T-helper 1 cell treated with Interleukin-12 subunit alpha and Interleukin-12 subunit beta and Interleukin-4 antibody, amounts not matched to agents 30 μg/mL and 1 μg/mL, for 36 hours (primary cell): ENCODE results near the gene ADAMTS3.
"Not testable (repeated sequence)": the region's sequence is repeated elsewhere in the genome, so short reads cannot be mapped to it uniquely, and the experiment has no call there.

Experiments
- H3K27ac Mint-ChIP-seq: one replicate; pipeline ENCODE4 v1.8.0; 2021; ENCODE audit warnings: mild to moderate bottlenecking, mixed read lengths
- H3K27me3 Mint-ChIP-seq: one replicate; pipeline ENCODE4 v1.8.0; 2021; ENCODE audit warnings: low read depth, mixed read lengths
- H3K36me3 Mint-ChIP-seq: one replicate; pipeline ENCODE4 v1.8.0; 2021; ENCODE audit warnings: low read depth, mixed read lengths
- H3K4me1 Mint-ChIP-seq: one replicate; pipeline ENCODE4 v1.8.0; 2021; ENCODE audit warnings: low read depth, mixed read lengths
- H3K4me3 Mint-ChIP-seq: one replicate; pipeline ENCODE4 v1.8.0; 2021; ENCODE audit warnings: mild to moderate bottlenecking, moderate library complexity, mixed read lengths
- H3K9me3 Mint-ChIP-seq: one replicate; pipeline ENCODE4 v1.8.0; 2021; ENCODE audit warnings: mixed read lengths

The ADAMTS3 gene

GRCh38 chr4:72429397-72429889, 139.6 kb downstream of the ADAMTS3 start:
- no peak overlapping the region for H3K4me3 Mint-ChIP-seq
- H3K27me3 Mint-ChIP-seq = no peaks in the 10 kb centered on the region
- no peaks in the 10 kb centered on the region for H3K9me3 Mint-ChIP-seq
- no peaks in the 10 kb centered on the region for H3K4me1 Mint-ChIP-seq
- no peaks in the 10 kb centered on the region for H3K36me3 Mint-ChIP-seq
- no peak overlapping the region for H3K27ac Mint-ChIP-seq

GRCh38 chr4:72427057-72427456, 142.0 kb downstream of the ADAMTS3 start:
- Mint-ChIP-seq H3K4me3 (no peak overlapping the region), H3K9me3 (no peaks in the 10 kb centered on the region), H3K36me3 (no peaks in the 10 kb centered on the region), H3K4me1 (no peaks in the 10 kb centered on the region), H3K27ac (no peak overlapping the region), H3K27me3 (no peaks in the 10 kb centered on the region)

GRCh38 chr4:72425908-72426307, 143.1 kb downstream of the ADAMTS3 start:
- H3K4me3 Mint-ChIP-seq, H3K9me3 Mint-ChIP-seq, H3K4me1 Mint-ChIP-seq, H3K36me3 Mint-ChIP-seq, H3K27me3 Mint-ChIP-seq, H3K27ac Mint-ChIP-seq: not testable (repeated sequence)

GRCh38 chr4:72424006-72424405, 145.0 kb downstream of the ADAMTS3 start:
- H3K4me1 Mint-ChIP-seq = no peaks in the 10 kb centered on the region
- H3K27me3 Mint-ChIP-seq = no peaks in the 10 kb centered on the region
- no peaks in the 10 kb centered on the region for H3K9me3 Mint-ChIP-seq
- H3K4me3 Mint-ChIP-seq = no peak overlapping the region
- H3K27ac Mint-ChIP-seq = no peak overlapping the region
- no peaks in the 10 kb centered on the region for H3K36me3 Mint-ChIP-seq

GRCh38 chr4:72422416-72422815, 146.6 kb downstream of the ADAMTS3 start:
- Mint-ChIP-seq H3K4me3 (no peak overlapping the region), H3K27ac (no peak overlapping the region), H3K9me3 (no peaks in the 10 kb centered on the region), H3K36me3 (no peaks in the 10 kb centered on the region), H3K27me3 (no peaks in the 10 kb centered on the region), H3K4me1 (no peaks in the 10 kb centered on the region)

- H3K4me1 Mint-ChIP-seq = no peaks in the 10 kb centered on the region
- no peaks in the 10 kb centered on the region for H3K36me3 Mint-ChIP-seq
- no peak overlapping the region for H3K4me3 Mint-ChIP-seq
- no peak overlapping the region for H3K27ac Mint-ChIP-seq
- H3K9me3 Mint-ChIP-seq = no peaks in the 10 kb centered on the region
- no peaks in the 10 kb centered on the region for H3K27me3 Mint-ChIP-seq
Measured at GRCh38 chr4:72418458-72418857, 150.6 kb downstream of the ADAMTS3 start.

GRCh38 chr4:72410158-72410557, 158.9 kb downstream of the ADAMTS3 start:
- Mint-ChIP-seq H3K27ac (no peak overlapping the region), H3K4me1 (no peaks in the 10 kb centered on the region), H3K9me3 (peaks cover 4% of the 10 kb centered on the region), H3K4me3 (no peak overlapping the region), H3K27me3 (no peaks in the 10 kb centered on the region), H3K36me3 (no peaks in the 10 kb centered on the region)

GRCh38 chr4:72408568-72408967, 160.5 kb downstream of the ADAMTS3 start:
- Mint-ChIP-seq H3K9me3 (peaks cover 4% of the 10 kb centered on the region), H3K27ac (no peak overlapping the region), H3K4me3 (no peak overlapping the region), H3K27me3 (no peaks in the 10 kb centered on the region), H3K4me1 (no peaks in the 10 kb centered on the region), H3K36me3 (no peaks in the 10 kb centered on the region)

- H3K27ac Mint-ChIP-seq = no peak overlapping the region
- no peak overlapping the region for H3K4me3 Mint-ChIP-seq
- H3K4me1 Mint-ChIP-seq = no peaks in the 10 kb centered on the region
- H3K36me3 Mint-ChIP-seq = no peaks in the 10 kb centered on the region
- no peaks in the 10 kb centered on the region for H3K27me3 Mint-ChIP-seq
- peaks cover 4% of the 10 kb centered on the region for H3K9me3 Mint-ChIP-seq
Measured at GRCh38 chr4:72405417-72405816, 163.6 kb downstream of the ADAMTS3 start.

GRCh38 chr4:72397314-72397713, 171.7 kb downstream of the ADAMTS3 start:
- H3K4me3 Mint-ChIP-seq = no peak overlapping the region
- H3K27ac Mint-ChIP-seq = no peak overlapping the region
- no peaks in the 10 kb centered on the region for H3K36me3 Mint-ChIP-seq
- no peaks in the 10 kb centered on the region for H3K4me1 Mint-ChIP-seq
- H3K9me3 Mint-ChIP-seq = no peaks in the 10 kb centered on the region
- no peaks in the 10 kb centered on the region for H3K27me3 Mint-ChIP-seq

- H3K9me3 Mint-ChIP-seq = no peaks in the 10 kb centered on the region
- H3K36me3 Mint-ChIP-seq = no peaks in the 10 kb centered on the region
- H3K4me3 Mint-ChIP-seq = no peak overlapping the region
- H3K27ac Mint-ChIP-seq = no peak overlapping the region
- H3K4me1 Mint-ChIP-seq = no peaks in the 10 kb centered on the region
- no peaks in the 10 kb centered on the region for H3K27me3 Mint-ChIP-seq
Measured at GRCh38 chr4:72394012-72394663, 174.9 kb downstream of the ADAMTS3 start.

- Mint-ChIP-seq H3K27me3 (no peaks in the 10 kb centered on the region), H3K9me3 (no peaks in the 10 kb centered on the region), H3K4me3 (no peak overlapping the region), H3K36me3 (no peaks in the 10 kb centered on the region), H3K4me1 (no peaks in the 10 kb centered on the region), H3K27ac (no peak overlapping the region)
Measured at GRCh38 chr4:72391281-72391680, 177.7 kb downstream of the ADAMTS3 start.

- H3K27ac Mint-ChIP-seq = no peak overlapping the region
- H3K4me1 Mint-ChIP-seq = no peaks in the 10 kb centered on the region
- H3K27me3 Mint-ChIP-seq = no peaks in the 10 kb centered on the region
- no peaks in the 10 kb centered on the region for H3K9me3 Mint-ChIP-seq
- no peak overlapping the region for H3K4me3 Mint-ChIP-seq
- no peaks in the 10 kb centered on the region for H3K36me3 Mint-ChIP-seq
Measured at GRCh38 chr4:72390409-72390808, 178.6 kb downstream of the ADAMTS3 start.

GRCh38 chr4:72388521-72388920, 180.5 kb downstream of the ADAMTS3 start:
- H3K36me3 Mint-ChIP-seq = no peaks in the 10 kb centered on the region
- H3K4me1 Mint-ChIP-seq = no peaks in the 10 kb centered on the region
- H3K27me3 Mint-ChIP-seq = no peaks in the 10 kb centered on the region
- H3K4me3 Mint-ChIP-seq = no peak overlapping the region
- no peak overlapping the region for H3K27ac Mint-ChIP-seq
- no peaks in the 10 kb centered on the region for H3K9me3 Mint-ChIP-seq

GRCh38 chr4:72387959-72388358, 181.1 kb downstream of the ADAMTS3 start:
- no peaks in the 10 kb centered on the region for H3K4me1 Mint-ChIP-seq
- H3K27ac Mint-ChIP-seq = no peak overlapping the region
- no peaks in the 10 kb centered on the region for H3K9me3 Mint-ChIP-seq
- H3K27me3 Mint-ChIP-seq = no peaks in the 10 kb centered on the region
- H3K4me3 Mint-ChIP-seq = no peak overlapping the region
- H3K36me3 Mint-ChIP-seq = no peaks in the 10 kb centered on the region

- Mint-ChIP-seq H3K4me3 (no peak overlapping the region), H3K36me3 (no peaks in the 10 kb centered on the region), H3K4me1 (no peaks in the 10 kb centered on the region), H3K27me3 (no peaks in the 10 kb centered on the region), H3K27ac (no peak overlapping the region), H3K9me3 (no peaks in the 10 kb centered on the region)
Measured at GRCh38 chr4:72383439-72383838, 185.6 kb downstream of the ADAMTS3 start.
